Lung (tissue), 12 donors: ENCODE data around the gene MCRIP1. TPM values are rescaled to one million over a fixed set of nuclear protein-coding genes. Genes with fewer than 3 reads are reported as not detected.

Experiments used
- ATAC-seq: fragments of 200-7000 bp; cut with Tn5 transposase; one replicate; pipeline ENCODE4 v1.9.1; 2020; ENCODE audit warnings: moderate number of reproducible peaks; ENCODE audit not compliant: insufficient read depth, low FRiP score
- DNase-seq, 3 donors: peaks; one replicate each; pipeline ENCODE4 v3.0.0-alpha.2; 2013 to 2017
- H3K27ac ChIP-seq, 2 donors: one replicate each; pipeline ENCODE4 v1.5.1; 2013; ENCODE audit warnings: mild to moderate bottlenecking in 2 of 2, moderate library complexity in 2 of 2, control low read depth in 1 of 2, inconsistent platforms in 1 of 2, low read depth in 1 of 2, low read length in 1 of 2
- H3K27me3 ChIP-seq, 3 donors: one replicate each; pipeline ENCODE4 v1.5.1; 2013; ENCODE audit warnings: low read length in 2 of 3; ENCODE audit not compliant: control insufficient read depth in 3 of 3, insufficient read depth in 3 of 3
- H3K36me3 ChIP-seq, 4 donors: one replicate each; pipeline ENCODE4 v1.5.1; 2013; ENCODE audit warnings: low read length in 4 of 4, mild to moderate bottlenecking in 1 of 4, moderate library complexity in 1 of 4; ENCODE audit not compliant: control insufficient read depth in 4 of 4, insufficient read depth in 4 of 4
- H3K4me1 ChIP-seq, 5 donors: one replicate each; pipeline ENCODE4 v1.5.1; 2013; ENCODE audit warnings: low read length in 5 of 5, mild to moderate bottlenecking in 2 of 5, moderate library complexity in 1 of 5; ENCODE audit not compliant: control insufficient read depth in 5 of 5, insufficient read depth in 5 of 5
- H3K4me3 ChIP-seq: one replicate; pipeline ENCODE4 v1.5.1; 2013; ENCODE audit warnings: mild to moderate bottlenecking, control low read depth, moderate library complexity
- H3K9ac ChIP-seq, 2 donors: one replicate each; pipeline ENCODE4 v1.5.1; 2013; ENCODE audit warnings: low read length in 2 of 2, control low read depth in 1 of 2; ENCODE audit not compliant: insufficient read depth in 1 of 2
- H3K9me3 ChIP-seq, 4 donors: one replicate each; pipeline ENCODE4 v1.5.1; 2013; ENCODE audit warnings: low read length in 3 of 4, mild to moderate bottlenecking in 1 of 4, moderate library complexity in 1 of 4; ENCODE audit not compliant: control insufficient read depth in 4 of 4, insufficient read depth in 3 of 4
- CTCF ChIP-seq: IDR thresholded peaks from 2 replicates; pipeline ENCODE4 v1.5.1; 2012; ENCODE audit warnings: mild to moderate bottlenecking; ENCODE audit errors: control extremely low read depth, extremely low read depth
- WGBS, 2 donors: extraction: QIAGEN DNeasy Blood & Tissue Kit; methylation state at CpG; one replicate each; pipeline ENCODE4 v1.1.7; 2013; 5-methylcytosine and 5-hydroxymethylcytosine counted together
- polyA plus RNA-seq, 2 donors: library from polyadenylated mRNA; stranded (reverse); fragments of 200-250 nt; gene quantifications; one replicate each; pipeline ENCODE4 v1.2.1, GENCODE V29; 2013
- total RNA-seq, 2 donors: library from RNA; depleted of rRNA in 1 of 2; stranded (reverse); fragments of >200 nt in 1 of 2; gene quantifications; one replicate each; pipeline ENCODE4 v1.2.1, GENCODE V29; 2014 to 2021
- donor health status: control.
- donor health status: control.
- donor health status: Bipolar disorder and iron deficiency.
- donor health status: healthy.
- donor health status: DM: yes; HTN: yes; CAD: no.

Gene MCRIP1
- total and polyA plus RNA-seq, 4 donors, result 47.6 to 188 (median 106) TPM

- 72 to 80% methylated on average over 28 of the region's 28 CpGs for WGBS, 2 donors
- no peak for ATAC-seq
Observed at GRCh38 chr17:81867991-81868673, 35.0 kb upstream of the MCRIP1 start.

GRCh38 chr17:81867170-81867990, 34.3 kb upstream of the MCRIP1 start:
- WGBS, 2 donors, result 42 to 54% methylated on average over 23 of the region's 23 CpGs
- ATAC-seq (no peak), DNase-seq (peak in 1 of 3 donors; percentile 22)
- Histone ChIP-seq H3K9ac (no peak overlapping the region), H3K36me3 (peaks cover 0 to 28% (median 20%) of the 10 kb centered on the region in 4 donors), H3K27ac (peak overlapping the region in 1 of 2 donors; percentile 14), H3K27me3 (no peaks in the 10 kb centered on the region), H3K9me3 (no peaks in the 10 kb centered on the region), H3K4me3 (no peak overlapping the region), H3K4me1 (peaks cover 0 to 23% (median 11%) of the 10 kb centered on the region in 5 donors)
- TF ChIP-seq CTCF, result no peak

More at GRCh38 chr17:81867991-81868673, 35.0 kb upstream of the MCRIP1 start:
- H3K9me3 ChIP-seq, result no peaks in the 10 kb centered on the region
- H3K36me3 ChIP-seq, result peaks cover 0 to 28% (median 19%) of the 10 kb centered on the region in 4 donors
- TF ChIP-seq CTCF, result no peak
- no peak overlapping the region for H3K9ac ChIP-seq
- peaks cover 0 to 28% (median 11%) of the 10 kb centered on the region in 5 donors for H3K4me1 ChIP-seq
- peak overlapping the region in 1 of 2 donors; percentile 11 for H3K27ac ChIP-seq
- no peak overlapping the region for H3K4me3 ChIP-seq
- H3K27me3 ChIP-seq, result no peaks in the 10 kb centered on the region
- DNase-seq, result no peak

GRCh38 chr17:81866440-81867169, 33.5 kb upstream of the MCRIP1 start:
- Histone ChIP-seq H3K4me3 (no peak overlapping the region), H3K9me3 (no peaks in the 10 kb centered on the region), H3K27ac (peak overlapping the region in 1 of 2 donors; percentile 14), H3K4me1 (peaks cover 0 to 28% (median 11%) of the 10 kb centered on the region in 5 donors), H3K9ac (no peak overlapping the region), H3K27me3 (no peaks in the 10 kb centered on the region), H3K36me3 (peaks cover 0 to 28% (median 20%) of the 10 kb centered on the region in 4 donors)
- DNase-seq (no peak), ATAC-seq (no peak)
- TF ChIP-seq CTCF, result no peak
- 66 to 77% methylated on average over 18 of the region's 18 CpGs for WGBS, 2 donors
